ENCODE data around the gene CTAGE9.

DNA sequence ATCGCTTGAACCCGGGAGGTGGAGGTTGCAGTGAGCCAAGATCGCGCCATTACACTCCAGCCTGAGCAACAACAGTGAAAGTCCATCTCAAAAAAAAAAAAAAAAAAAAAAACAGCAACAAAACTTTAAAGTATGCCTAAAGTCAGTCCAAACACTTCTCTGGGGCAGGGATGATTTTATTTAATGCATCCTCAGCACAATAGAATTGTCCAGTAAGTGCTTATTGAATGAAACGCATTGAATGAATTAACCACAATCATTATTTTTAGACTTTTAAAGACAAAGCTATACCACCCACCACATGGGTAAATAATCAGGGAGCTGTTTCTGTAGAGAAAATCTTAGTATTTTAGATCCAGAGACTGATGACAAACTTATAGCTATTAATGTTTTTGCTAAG is 16.6 kb upstream of the CTAGE9 start:
- TF ChIP-seq, protein P1, sequence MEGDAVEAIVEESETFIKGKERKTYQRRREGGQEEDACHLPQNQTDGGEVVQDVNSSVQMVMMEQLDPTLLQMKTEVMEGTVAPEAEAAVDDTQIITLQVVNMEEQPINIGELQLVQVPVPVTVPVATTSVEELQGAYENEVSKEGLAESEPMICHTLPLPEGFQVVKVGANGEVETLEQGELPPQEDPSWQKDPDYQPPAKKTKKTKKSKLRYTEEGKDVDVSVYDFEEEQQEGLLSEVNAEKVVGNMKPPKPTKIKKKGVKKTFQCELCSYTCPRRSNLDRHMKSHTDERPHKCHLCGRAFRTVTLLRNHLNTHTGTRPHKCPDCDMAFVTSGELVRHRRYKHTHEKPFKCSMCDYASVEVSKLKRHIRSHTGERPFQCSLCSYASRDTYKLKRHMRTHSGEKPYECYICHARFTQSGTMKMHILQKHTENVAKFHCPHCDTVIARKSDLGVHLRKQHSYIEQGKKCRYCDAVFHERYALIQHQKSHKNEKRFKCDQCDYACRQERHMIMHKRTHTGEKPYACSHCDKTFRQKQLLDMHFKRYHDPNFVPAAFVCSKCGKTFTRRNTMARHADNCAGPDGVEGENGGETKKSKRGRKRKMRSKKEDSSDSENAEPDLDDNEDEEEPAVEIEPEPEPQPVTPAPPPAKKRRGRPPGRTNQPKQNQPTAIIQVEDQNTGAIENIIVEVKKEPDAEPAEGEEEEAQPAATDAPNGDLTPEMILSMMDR (IDR thresholded peaks at IDR 0.05; ENCODE audit: insufficient read depth, low read length, poor library complexity, severe bottlenecking), result no peak
- no peak for TF ChIP-seq EZH2phosphoT487 (conservative IDR thresholded peaks at IDR 0.05; ENCODE audit: low read length)
